Natural killer cell (primary cell): ENCODE measurements around the gene SLC19A2. TPM values are rescaled to one million over a fixed set of nuclear protein-coding genes. Genes with fewer than 3 reads are reported as not detected.

Source experiments
- ATAC-seq, 3 donors: fragments of 150-1000 bp in 2 of 3; fragments of 200-7000 bp in 1 of 3; cut with Tn5 transposase; 1 replicate in 1 of 3; 2 replicates in 2 of 3; pipeline ENCODE4 v1.10.0; 2021; ENCODE audit warnings: mild to moderate bottlenecking in 2 of 3, moderate library complexity in 2 of 3
- DNase-seq, 2 donors: peaks; one replicate each; pipeline versions ENCODE4 v3.0.0 to v3.0.0-alpha.2; 2013 to 2021; ENCODE audit warnings: mixed read lengths in 1 of 2
- H3K27ac ChIP-seq: one replicate; pipeline ENCODE4 v1.5.1; 2013; ENCODE audit warnings: mild to moderate bottlenecking, low read length
- H3K27me3 ChIP-seq: one replicate; pipeline ENCODE4 v1.6.1; 2013; ENCODE audit warnings: low read length; ENCODE audit not compliant: control insufficient read depth, insufficient read depth
- H3K36me3 ChIP-seq: one replicate; pipeline ENCODE4 v1.6.1; 2013; ENCODE audit warnings: low read length; ENCODE audit not compliant: control insufficient read depth, insufficient read depth
- H3K4me1 ChIP-seq: one replicate; pipeline ENCODE4 v1.6.1; 2013; ENCODE audit warnings: low read length; ENCODE audit not compliant: control insufficient read depth, insufficient read depth
- H3K4me3 ChIP-seq: one replicate; pipeline ENCODE4 v1.5.1; 2013; ENCODE audit warnings: low read length
- H3K9me3 ChIP-seq: one replicate; pipeline ENCODE4 v1.6.1; 2013; ENCODE audit warnings: low read length; ENCODE audit not compliant: control insufficient read depth, insufficient read depth
- H3K27ac Mint-ChIP-seq, 2 donors: one replicate each; pipeline ENCODE4 v1.8.0; 2022; ENCODE audit warnings: mild to moderate bottlenecking in 2 of 2, mixed read lengths in 2 of 2, moderate library complexity in 1 of 2
- H3K27me3 Mint-ChIP-seq, 2 donors: one replicate each; pipeline ENCODE4 v1.8.0; 2022; ENCODE audit warnings: low read depth in 2 of 2, mixed read lengths in 2 of 2
- H3K36me3 Mint-ChIP-seq: one replicate; pipeline ENCODE4 v1.8.0; 2022; ENCODE audit warnings: mixed read lengths
- H3K4me1 Mint-ChIP-seq, 2 donors: one replicate each; pipeline ENCODE4 v1.8.0; 2022; ENCODE audit warnings: mixed read lengths in 2 of 2
- H3K4me3 Mint-ChIP-seq: one replicate; pipeline ENCODE4 v1.8.0; 2022; ENCODE audit warnings: mild to moderate bottlenecking, moderate library complexity, mixed read lengths
- H3K9me3 Mint-ChIP-seq, 2 donors: one replicate each; pipeline ENCODE4 v1.8.0; 2022; ENCODE audit warnings: mixed read lengths in 2 of 2
- WGBS: methylation state at CpG from one replicate; pipeline ENCODE4 v1.1.7; 2013; ENCODE audit warnings: missing lambda C conversion rate; ENCODE audit not compliant: insufficient coverage; 5-methylcytosine and 5-hydroxymethylcytosine counted together
- intact Hi-C: fragments of 100-400 bp; cut with micrococcal nuclease; formaldehyde crosslinking; loops from one replicate; pipeline ENCODE4 v1.14.2; 2022
- total RNA-seq, 4 donors: library from RNA; stranded (reverse); fragments of 120-200 nt in 1 of 4; gene quantifications; one replicate each; pipeline versions ENCODE4 v1.2.3 to v1.2.4, GENCODE V29; 2013 to 2022
- TF ChIP-seq, protein P1 (sequence below): fragments of 200-600 bp; IDR thresholded peaks from one replicate; pipeline ENCODE4 v1.8.0; 2022; ENCODE audit warnings: antibody characterized with exemption

SLC19A2 gene
- total RNA-seq, 3 donors from 2014 or later (not counting 1 experiment from before 2014, with no cell fraction given) = 5.0 to 6.3 (median 5.3) TPM

- Histone ChIP-seq H3K4me3 (no peak overlapping the region), H3K4me1 (no peaks in the 10 kb centered on the region), H3K9me3 (no peaks in the 10 kb centered on the region), H3K36me3 (no peaks in the 10 kb centered on the region), H3K27me3 (no peaks in the 10 kb centered on the region), H3K27ac (no peak overlapping the region)
- ATAC-seq (no peak), DNase-seq (no peak)
- Mint-ChIP-seq H3K9me3 (no peaks in the 10 kb centered on the region), H3K36me3 (no peaks in the 10 kb centered on the region), H3K4me3 (no peak overlapping the region), H3K27ac (no peak overlapping the region), H3K27me3 (no peaks in the 10 kb centered on the region), H3K4me1 (peaks cover 2 to 3% of the 10 kb centered on the region in 2 donors)
- intact Hi-C loops = no loop called here
- TF ChIP-seq, protein P1, sequence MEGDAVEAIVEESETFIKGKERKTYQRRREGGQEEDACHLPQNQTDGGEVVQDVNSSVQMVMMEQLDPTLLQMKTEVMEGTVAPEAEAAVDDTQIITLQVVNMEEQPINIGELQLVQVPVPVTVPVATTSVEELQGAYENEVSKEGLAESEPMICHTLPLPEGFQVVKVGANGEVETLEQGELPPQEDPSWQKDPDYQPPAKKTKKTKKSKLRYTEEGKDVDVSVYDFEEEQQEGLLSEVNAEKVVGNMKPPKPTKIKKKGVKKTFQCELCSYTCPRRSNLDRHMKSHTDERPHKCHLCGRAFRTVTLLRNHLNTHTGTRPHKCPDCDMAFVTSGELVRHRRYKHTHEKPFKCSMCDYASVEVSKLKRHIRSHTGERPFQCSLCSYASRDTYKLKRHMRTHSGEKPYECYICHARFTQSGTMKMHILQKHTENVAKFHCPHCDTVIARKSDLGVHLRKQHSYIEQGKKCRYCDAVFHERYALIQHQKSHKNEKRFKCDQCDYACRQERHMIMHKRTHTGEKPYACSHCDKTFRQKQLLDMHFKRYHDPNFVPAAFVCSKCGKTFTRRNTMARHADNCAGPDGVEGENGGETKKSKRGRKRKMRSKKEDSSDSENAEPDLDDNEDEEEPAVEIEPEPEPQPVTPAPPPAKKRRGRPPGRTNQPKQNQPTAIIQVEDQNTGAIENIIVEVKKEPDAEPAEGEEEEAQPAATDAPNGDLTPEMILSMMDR = no peak
Observed at GRCh38 chr1:169523904-169524303, 38.2 kb upstream of the SLC19A2 start.

GRCh38 chr1:169521226-169521625 lies 35.5 kb upstream of the SLC19A2 start:
- TF ChIP-seq, protein P1 = no peak
- intact Hi-C loops = no loop called here
- H3K36me3 Mint-ChIP-seq = no peaks in the 10 kb centered on the region
- H3K27me3 ChIP-seq = no peaks in the 10 kb centered on the region
- H3K36me3 ChIP-seq = no peaks in the 10 kb centered on the region
- DNase-seq (no peak), ATAC-seq (no peak)
- H3K4me3 Mint-ChIP-seq = no peak overlapping the region
- H3K27me3 Mint-ChIP-seq = peaks cover 0 to 4% of the 10 kb centered on the region in 2 donors
- no peak overlapping the region for H3K4me3 ChIP-seq
- no peaks in the 10 kb centered on the region for H3K9me3 Mint-ChIP-seq
- 100% methylated on average over 1 of the region's 1 CpG for WGBS
- H3K4me1 Mint-ChIP-seq = no peaks in the 10 kb centered on the region
- no peak overlapping the region for H3K27ac ChIP-seq
- H3K9me3 ChIP-seq = no peaks in the 10 kb centered on the region
- H3K27ac Mint-ChIP-seq = no peak overlapping the region
- H3K4me1 ChIP-seq = no peaks in the 10 kb centered on the region

GRCh38 chr1:169517558-169518186 lies 31.9 kb upstream of the SLC19A2 start:
- Mint-ChIP-seq H3K4me3 (no peak overlapping the region), H3K27me3 (peaks cover 0 to 4% of the 10 kb centered on the region in 2 donors), H3K9me3 (no peaks in the 10 kb centered on the region), H3K27ac (no peak overlapping the region), H3K4me1 (no peaks in the 10 kb centered on the region), H3K36me3 (no peaks in the 10 kb centered on the region)
- intact Hi-C loops = no loop called here
- no peak overlapping the region for H3K4me3 ChIP-seq
- ATAC-seq = no peak
- H3K36me3 ChIP-seq = no peaks in the 10 kb centered on the region
- H3K9me3 ChIP-seq = no peaks in the 10 kb centered on the region
- TF ChIP-seq, protein P1 = no peak
- no peaks in the 10 kb centered on the region for H3K4me1 ChIP-seq
- 80% methylated on average over 1 of the region's 2 CpGs for WGBS
- DNase-seq = no peak
- no peak overlapping the region for H3K27ac ChIP-seq
- no peaks in the 10 kb centered on the region for H3K27me3 ChIP-seq

DNA sequence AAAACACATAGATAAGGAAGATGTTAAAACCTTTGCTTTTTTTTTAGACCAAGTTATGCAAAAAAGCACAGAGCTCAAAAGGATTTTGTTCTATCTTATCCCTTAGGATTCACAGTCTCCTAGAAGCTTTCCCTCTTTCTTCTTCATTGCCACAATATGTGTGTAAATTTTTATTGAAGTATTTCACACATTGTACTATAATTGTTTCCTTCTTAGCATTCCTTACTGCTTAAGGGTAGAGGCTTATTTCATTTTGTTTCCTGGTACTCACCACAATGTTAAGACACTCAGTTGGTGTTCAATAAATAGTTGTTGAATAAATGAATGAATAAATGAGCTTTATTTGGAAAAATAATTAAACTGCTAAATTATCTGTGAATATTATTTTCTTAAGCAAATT lies 29.9 kb upstream of the SLC19A2 start:
- ATAC-seq (no peak), DNase-seq (no peak)
- intact Hi-C loops = no loop called here
- TF ChIP-seq, protein P1 = no peak
- Histone ChIP-seq H3K4me1 (no peaks in the 10 kb centered on the region), H3K36me3 (no peaks in the 10 kb centered on the region), H3K27ac (no peak overlapping the region), H3K27me3 (no peaks in the 10 kb centered on the region), H3K4me3 (no peak overlapping the region), H3K9me3 (no peaks in the 10 kb centered on the region)
- Mint-ChIP-seq H3K4me3 (no peak overlapping the region), H3K27me3 (peaks cover 0 to 4% of the 10 kb centered on the region in 2 donors), H3K27ac (no peak overlapping the region), H3K36me3 (no peaks in the 10 kb centered on the region), H3K4me1 (no peaks in the 10 kb centered on the region), H3K9me3 (no peaks in the 10 kb centered on the region)
